Neural progenitor cell (in vitro differentiated cells): ENCODE results near the gene C6orf141. TPM values are rescaled to one million over a fixed set of nuclear protein-coding genes. Genes with fewer than 3 reads are reported as not detected.
A peak's percentile ranks its signal among the peaks of the same experiment; 100 is the strongest.

Experiments used
- DNase-seq: peaks from one replicate; pipeline ENCODE4 v3.0.0-alpha.2; 2016; ENCODE audit warnings: low spot score
- H2AFZ ChIP-seq: fragments of 200-600 bp; sonication (generic); replicated peaks from 2 replicates; pipeline ENCODE4 v1.6.1; 2016; ENCODE audit warnings: antibody characterized with exemption
- H3F3A ChIP-seq: fragments of 200-600 bp; sonication (generic); 2 replicates; pipeline ENCODE4 v1.6.1; 2016; ENCODE audit warnings: antibody characterized with exemption, low read depth
- H3K27ac ChIP-seq: fragments of 200-600 bp; sonication (generic); 2 replicates; pipeline ENCODE4 v1.5.1; 2016; ENCODE audit warnings: mild to moderate bottlenecking
- H3K27me3 ChIP-seq: fragments of 200-600 bp; sonication (generic); 2 replicates; pipeline ENCODE4 v1.6.1; 2016; ENCODE audit warnings: mild to moderate bottlenecking, moderate library complexity
- H3K36me3 ChIP-seq: fragments of 200-600 bp; sonication (generic); 2 replicates; pipeline ENCODE4 v1.5.1; 2016
- H3K4me1 ChIP-seq: fragments of 200-600 bp; sonication (generic); 2 replicates; pipeline ENCODE4 v1.6.1; 2016; ENCODE audit warnings: mixed run types
- H3K4me2 ChIP-seq: fragments of 200-600 bp; sonication (generic); 2 replicates; pipeline ENCODE4 v1.6.1; 2016
- H3K4me3 ChIP-seq: fragments of 200-600 bp; sonication (generic); 2 replicates; pipeline ENCODE4 v1.5.1; 2016
- H3K79me2 ChIP-seq: fragments of 200-600 bp; sonication (generic); 2 replicates; pipeline ENCODE4 v1.6.1; 2016; ENCODE audit warnings: low read depth
- H3K9ac ChIP-seq: fragments of 200-600 bp; sonication (generic); 2 replicates; pipeline ENCODE4 v1.6.1; 2016
- H3K9me3 ChIP-seq: fragments of 200-600 bp; sonication (generic); 2 replicates; pipeline ENCODE4 v1.5.1; 2016; ENCODE audit warnings: low read depth
- H4K20me1 ChIP-seq: fragments of 200-600 bp; sonication (generic); 2 replicates; pipeline ENCODE4 v1.6.1; 2016; ENCODE audit warnings: low read depth
- H3K27ac Mint-ChIP-seq: 3 replicates; pipeline ENCODE4 v1.8.0; 2021; ENCODE audit warnings: mixed read lengths
- H3K27me3 Mint-ChIP-seq: 2 replicates; pipeline ENCODE4 v1.8.0; 2022; ENCODE audit warnings: low read depth, mild to moderate bottlenecking, inconsistent platforms, moderate library complexity, mixed read lengths; ENCODE audit not compliant: insufficient read depth
- H3K36me3 Mint-ChIP-seq: 3 replicates; pipeline ENCODE4 v1.8.0; 2021; ENCODE audit warnings: mixed read lengths
- H3K4me1 Mint-ChIP-seq: 3 replicates; pipeline ENCODE4 v1.8.0; 2021; ENCODE audit warnings: mixed read lengths
- H3K4me3 Mint-ChIP-seq: 3 replicates; pipeline ENCODE4 v1.8.0; 2021; ENCODE audit warnings: mild to moderate bottlenecking, moderate library complexity, mixed read lengths
- H3K9me3 Mint-ChIP-seq: 3 replicates; pipeline ENCODE4 v1.8.0; 2020; ENCODE audit warnings: mixed read lengths
- CTCF ChIP-seq: fragments of 200-600 bp; sonication (generic); IDR thresholded peaks from 2 replicates; pipeline ENCODE4 v1.5.1; 2017; ENCODE audit warnings: antibody characterized with exemption, mild to moderate bottlenecking
- EZH2 ChIP-seq: fragments of 200-600 bp; sonication (generic); IDR thresholded peaks from 2 replicates; pipeline ENCODE4 v1.6.1; 2017; ENCODE audit warnings: antibody characterized with exemption, mild to moderate bottlenecking, moderate library complexity
- EZH2phosphoT487 ChIP-seq: fragments of 200-600 bp; sonication (generic); IDR thresholded peaks from 2 replicates; pipeline ENCODE4 v1.6.1; 2017; ENCODE audit warnings: antibody characterized with exemption
- total RNA-seq: library from RNA; depleted of rRNA; stranded (reverse); fragments of >200 nt; gene quantifications from 2 replicates; pipeline ENCODE4 v1.2.3, GENCODE V29; 2015; ENCODE audit warnings: low replicate concordance

The C6orf141 gene
- total RNA-seq, 1 donor from 2014 or later: 87.2 TPM

GRCh38 chr6:49541936-49542335 lies 8.5 kb upstream of the C6orf141 start:
- Histone ChIP-seq H3F3A (no peaks in the 10 kb centered on the region), H3K9me3 (no peaks in the 10 kb centered on the region), H3K36me3 (no peaks in the 10 kb centered on the region), H3K27ac (no peak overlapping the region), H3K4me2 (no peak overlapping the region), H3K4me3 (no peak overlapping the region), H4K20me1 (no peaks in the 10 kb centered on the region), H2AFZ (no peak overlapping the region), H3K4me1 (peaks cover 22% of the 10 kb centered on the region), H3K27me3 (no peaks in the 10 kb centered on the region), H3K79me2 (no peaks in the 10 kb centered on the region), H3K9ac (no peak overlapping the region)
- no peak overlapping the region for H3K4me3 Mint-ChIP-seq
- no peak for DNase-seq
- no peaks in the 10 kb centered on the region for H3K36me3 Mint-ChIP-seq
- H3K27ac Mint-ChIP-seq: no peak overlapping the region
- TF ChIP-seq CTCF (no peak), EZH2phosphoT487 (no peak), EZH2 (no peak)
- H3K4me1 Mint-ChIP-seq: peaks cover 15% of the 10 kb centered on the region
- no peaks in the 10 kb centered on the region for H3K9me3 Mint-ChIP-seq
- H3K27me3 Mint-ChIP-seq: no peaks in the 10 kb centered on the region

GRCh38 chr6:49543087-49543858 lies 7.2 kb upstream of the C6orf141 start:
- Mint-ChIP-seq H3K36me3 (no peaks in the 10 kb centered on the region), H3K27ac (no peak overlapping the region), H3K27me3 (no peaks in the 10 kb centered on the region), H3K4me3 (no peak overlapping the region), H3K9me3 (no peaks in the 10 kb centered on the region), H3K4me1 (peaks cover 15% of the 10 kb centered on the region)
- H3K4me2 ChIP-seq: no peak overlapping the region
- no peaks in the 10 kb centered on the region for H4K20me1 ChIP-seq
- no peak for DNase-seq
- no peak overlapping the region for H2AFZ ChIP-seq
- no peaks in the 10 kb centered on the region for H3K9me3 ChIP-seq
- no peaks in the 10 kb centered on the region for H3K79me2 ChIP-seq
- no peaks in the 10 kb centered on the region for H3K36me3 ChIP-seq
- no peak overlapping the region for H3K4me3 ChIP-seq
- TF ChIP-seq EZH2phosphoT487 (no peak), EZH2 (no peak), CTCF (no peak)
- H3K4me1 ChIP-seq: peaks cover 27% of the 10 kb centered on the region
- H3K27ac ChIP-seq: no peak overlapping the region
- no peaks in the 10 kb centered on the region for H3K27me3 ChIP-seq
- no peak overlapping the region for H3K9ac ChIP-seq
- H3F3A ChIP-seq: no peaks in the 10 kb centered on the region

- H4K20me1 ChIP-seq: no peaks in the 10 kb centered on the region
- no peaks in the 10 kb centered on the region for H3K36me3 Mint-ChIP-seq
- H3K27me3 Mint-ChIP-seq: peaks cover 7% of the 10 kb centered on the region
- H2AFZ ChIP-seq: no peak overlapping the region
- H3K4me2 ChIP-seq: peak overlapping the region; percentile 5
- H3K27ac Mint-ChIP-seq: no peak overlapping the region
- no peak overlapping the region for H3K9ac ChIP-seq
- peaks cover 35% of the 10 kb centered on the region for H3K4me1 ChIP-seq
- H3K9me3 Mint-ChIP-seq: no peaks in the 10 kb centered on the region
- H3K27me3 ChIP-seq: no peaks in the 10 kb centered on the region
- no peak overlapping the region for H3K4me3 Mint-ChIP-seq
- TF ChIP-seq CTCF (no peak), EZH2phosphoT487 (no peak), EZH2 (no peak)
- peaks cover 18% of the 10 kb centered on the region for H3K4me1 Mint-ChIP-seq
- H3K36me3 ChIP-seq: no peaks in the 10 kb centered on the region
- DNase-seq: peak; percentile 21
- H3K4me3 ChIP-seq: no peak overlapping the region
- H3K9me3 ChIP-seq: no peaks in the 10 kb centered on the region
- peaks cover 5% of the 10 kb centered on the region for H3K79me2 ChIP-seq
- no peak overlapping the region for H3K27ac ChIP-seq
- H3F3A ChIP-seq: peaks cover 27% of the 10 kb centered on the region
These were observed 4.1 kb upstream of the C6orf141 start for GRCh38 chr6:49546331-49546730.
